HEK293 (cell line): ENCODE results near the gene ANKRD60.

Source experiments
- ZFP41 ChIP-seq: fragments of 450-650 bp; formaldehyde crosslinking; IDR thresholded peaks from 2 replicates; pipeline ENCODE4 v1.5.1; 2016; ENCODE audit warnings: missing biosample characterization, missing genetic modification characterization, borderline replicate concordance
- ZNF114 ChIP-seq: fragments of 450-650 bp; formaldehyde crosslinking; IDR thresholded peaks from 2 replicates; pipeline ENCODE4 v1.5.0; 2017; ENCODE audit warnings: missing biosample characterization, missing genetic modification characterization
- ZNF121 ChIP-seq: fragments of 450-650 bp; formaldehyde crosslinking; IDR thresholded peaks from 2 replicates; pipeline ENCODE4 v1.5.1; 2016; ENCODE audit warnings: missing biosample characterization, missing genetic modification characterization
- ZNF221 ChIP-seq: fragments of 450-650 bp; formaldehyde crosslinking; IDR thresholded peaks from 2 replicates; pipeline ENCODE4 v1.5.1; 2017; ENCODE audit warnings: missing biosample characterization, missing genetic modification characterization, borderline replicate concordance
- ZNF510 ChIP-seq: fragments of 450-650 bp; formaldehyde crosslinking; IDR thresholded peaks from 2 replicates; pipeline ENCODE4 v1.5.1; 2018; ENCODE audit warnings: mild to moderate bottlenecking, missing genetic modification characterization, missing biosample characterization; ENCODE audit not compliant: insufficient replicate concordance
- TF ChIP-seq, protein P1 (sequence below): fragments of 450-650 bp; formaldehyde crosslinking; IDR thresholded peaks from 2 replicates; pipeline ENCODE4 v1.5.1; 2016; ENCODE audit warnings: missing biosample characterization, missing genetic modification characterization
- TF ChIP-seq, protein P2 (sequence below): fragments of 450-650 bp; formaldehyde crosslinking; IDR thresholded peaks from 2 replicates; pipeline ENCODE4 v1.5.1; 2016; ENCODE audit warnings: missing biosample characterization, missing genetic modification characterization

DNA sequence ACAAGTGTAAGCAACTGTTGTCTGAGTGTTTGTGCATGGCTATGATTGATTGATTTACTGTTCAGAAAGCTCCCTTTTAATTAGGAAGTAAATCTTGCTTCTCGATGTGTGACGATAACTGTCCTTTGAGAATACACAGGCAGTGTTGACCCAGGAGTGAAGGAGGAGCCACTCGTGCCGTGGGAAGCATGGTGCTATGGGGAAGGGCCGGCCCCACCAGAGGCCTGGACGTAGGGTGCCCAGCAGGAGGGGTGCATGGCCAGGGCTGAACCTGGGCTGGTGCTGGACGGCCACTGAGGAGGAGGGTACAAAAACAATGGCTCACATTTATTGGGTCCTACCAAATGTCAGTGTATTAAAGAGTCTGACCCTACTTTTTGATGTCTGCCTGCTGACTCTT, 60.7 kb downstream of the ANKRD60 start:
- TF ChIP-seq ZNF114 (tag by site-specific recombination) (no peak), ZNF510 (tag by site-specific recombination) (no peak), ZNF221 (no peak), ZNF121 (no peak), ZFP41 (tag by site-specific recombination) (no peak)
- TF ChIP-seq, protein P1, sequence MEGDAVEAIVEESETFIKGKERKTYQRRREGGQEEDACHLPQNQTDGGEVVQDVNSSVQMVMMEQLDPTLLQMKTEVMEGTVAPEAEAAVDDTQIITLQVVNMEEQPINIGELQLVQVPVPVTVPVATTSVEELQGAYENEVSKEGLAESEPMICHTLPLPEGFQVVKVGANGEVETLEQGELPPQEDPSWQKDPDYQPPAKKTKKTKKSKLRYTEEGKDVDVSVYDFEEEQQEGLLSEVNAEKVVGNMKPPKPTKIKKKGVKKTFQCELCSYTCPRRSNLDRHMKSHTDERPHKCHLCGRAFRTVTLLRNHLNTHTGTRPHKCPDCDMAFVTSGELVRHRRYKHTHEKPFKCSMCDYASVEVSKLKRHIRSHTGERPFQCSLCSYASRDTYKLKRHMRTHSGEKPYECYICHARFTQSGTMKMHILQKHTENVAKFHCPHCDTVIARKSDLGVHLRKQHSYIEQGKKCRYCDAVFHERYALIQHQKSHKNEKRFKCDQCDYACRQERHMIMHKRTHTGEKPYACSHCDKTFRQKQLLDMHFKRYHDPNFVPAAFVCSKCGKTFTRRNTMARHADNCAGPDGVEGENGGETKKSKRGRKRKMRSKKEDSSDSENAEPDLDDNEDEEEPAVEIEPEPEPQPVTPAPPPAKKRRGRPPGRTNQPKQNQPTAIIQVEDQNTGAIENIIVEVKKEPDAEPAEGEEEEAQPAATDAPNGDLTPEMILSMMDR (tag by site-specific recombination): no peak
- TF ChIP-seq, protein P2, sequence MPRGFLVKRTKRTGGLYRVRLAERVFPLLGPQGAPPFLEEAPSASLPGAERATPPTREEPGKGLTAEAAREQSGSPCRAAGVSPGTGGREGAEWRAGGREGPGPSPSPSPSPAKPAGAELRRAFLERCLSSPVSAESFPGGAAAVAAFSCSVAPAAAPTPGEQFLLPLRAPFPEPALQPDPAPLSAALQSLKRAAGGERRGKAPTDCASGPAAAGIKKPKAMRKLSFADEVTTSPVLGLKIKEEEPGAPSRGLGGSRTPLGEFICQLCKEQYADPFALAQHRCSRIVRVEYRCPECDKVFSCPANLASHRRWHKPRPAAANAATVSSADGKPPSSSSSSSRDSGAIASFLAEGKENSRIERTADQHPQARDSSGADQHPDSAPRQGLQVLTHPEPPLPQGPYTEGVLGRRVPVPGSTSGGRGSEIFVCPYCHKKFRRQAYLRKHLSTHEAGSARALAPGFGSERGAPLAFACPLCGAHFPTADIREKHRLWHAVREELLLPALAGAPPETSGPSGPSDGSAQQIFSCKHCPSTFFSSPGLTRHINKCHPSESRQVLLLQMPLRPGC (tag by site-specific recombination): no peak
